OCI-LY1 (cell line): ENCODE measurements around the gene AURKAIP1.

Source experiments
- H2AFZ ChIP-seq: fragments of 200-600 bp; sonication (generic), shearing (Covaris generic); 2 replicates; pipeline ENCODE4 v1.6.0; 2014; ENCODE audit warnings: antibody characterized with exemption, mild to moderate bottlenecking, low read length
- H3F3A ChIP-seq: fragments of 200-600 bp; sonication (generic), shearing (Covaris generic); 2 replicates; pipeline ENCODE4 v1.6.0; 2014; ENCODE audit warnings: mild to moderate bottlenecking, antibody characterized with exemption, low read length, moderate library complexity; ENCODE audit not compliant: insufficient read depth
- H3K27ac ChIP-seq: fragments of 200-600 bp; sonication (generic); 2 replicates; pipeline ENCODE4 v1.5.1; 2014; ENCODE audit warnings: low read length, mixed run types, mild to moderate bottlenecking, low read depth; ENCODE audit not compliant: poor library complexity, severe bottlenecking
- H3K27me3 ChIP-seq: fragments of 200-600 bp; sonication (generic); 2 replicates; pipeline ENCODE4 v1.6.0; 2014; ENCODE audit warnings: antibody characterized with exemption, mild to moderate bottlenecking, low read length, moderate library complexity; ENCODE audit not compliant: insufficient read depth
- H3K36me3 ChIP-seq: fragments of 200-600 bp; sonication (generic); 2 replicates; pipeline ENCODE4 v1.6.1; 2014; ENCODE audit warnings: mild to moderate bottlenecking, antibody characterized with exemption, low read length, moderate library complexity, mixed read lengths; ENCODE audit not compliant: insufficient read depth
- H3K4me1 ChIP-seq: fragments of 200-600 bp; sonication (generic); 2 replicates; pipeline ENCODE4 v1.5.1; 2014; ENCODE audit warnings: mild to moderate bottlenecking, low read length, moderate library complexity; ENCODE audit not compliant: insufficient read depth, severe bottlenecking
- H3K4me2 ChIP-seq: fragments of 200-600 bp; sonication (generic), shearing (Covaris generic); 2 replicates; pipeline ENCODE4 v1.6.1; 2014; ENCODE audit warnings: low read length
- H3K4me3 ChIP-seq: fragments of 200-600 bp; sonication (generic); 2 replicates; pipeline ENCODE4 v1.5.1; 2014; ENCODE audit warnings: low read length, low read depth, mild to moderate bottlenecking, mixed read lengths; ENCODE audit not compliant: poor library complexity, severe bottlenecking
- H3K79me2 ChIP-seq: fragments of 200-600 bp; shearing (Covaris generic); 2 replicates; pipeline ENCODE4 v1.6.1; 2016; ENCODE audit warnings: mixed run types, low read length, mixed read lengths; ENCODE audit not compliant: insufficient read depth
- H3K9ac ChIP-seq: fragments of 200-600 bp; sonication (generic), shearing (Covaris generic); 2 replicates; pipeline ENCODE4 v1.6.1; 2014; ENCODE audit warnings: mild to moderate bottlenecking, low read length, mixed read lengths
- H3K9me2 ChIP-seq: fragments of 200-600 bp; sonication (generic), shearing (Covaris generic); 2 replicates; pipeline ENCODE4 v1.6.1; 2014; ENCODE audit warnings: low read depth, mild to moderate bottlenecking, low read length, mixed read lengths
- H3K9me3 ChIP-seq: fragments of 200-600 bp; shearing (Covaris generic); 2 replicates; pipeline ENCODE4 v1.6.1; 2014; ENCODE audit warnings: low read length, mixed read lengths
- H4K20me1 ChIP-seq: fragments of 200-600 bp; sonication (generic), shearing (Covaris generic); 2 replicates; pipeline ENCODE4 v1.6.0; 2016; ENCODE audit warnings: mild to moderate bottlenecking, low read length; ENCODE audit not compliant: insufficient read depth
- CTCF ChIP-seq: fragments of 200-600 bp; sonication (generic), shearing (Covaris generic); IDR thresholded peaks from 2 replicates; pipeline ENCODE4 v1.5.1; 2017; ENCODE audit warnings: mild to moderate bottlenecking, antibody characterized with exemption, low read length, moderate library complexity, mixed read lengths
- EZH2 ChIP-seq: fragments of 200-600 bp; sonication (generic), shearing (Covaris generic); IDR thresholded peaks from 2 replicates; pipeline ENCODE4 v1.8.0; 2017; ENCODE audit warnings: borderline replicate concordance, mixed run types, mild to moderate bottlenecking, antibody characterized with exemption, low read length, moderate library complexity, mixed read lengths

AURKAIP1 gene

GRCh38 chr1:1397839-1398523 is 23.0 kb upstream of the AURKAIP1 start:
- no peak for TF ChIP-seq EZH2
- no peak for TF ChIP-seq CTCF
- Histone ChIP-seq H3K27ac (no peak overlapping the region), H3K9me3 (no peaks in the 10 kb centered on the region), H3K79me2 (peaks cover 24% of the 10 kb centered on the region), H4K20me1 (no peaks in the 10 kb centered on the region), H3K36me3 (peaks cover 82% of the 10 kb centered on the region), H3K9ac (peak overlapping the region; percentile 93), H3K4me1 (peaks cover 33% of the 10 kb centered on the region), H3F3A (no peaks in the 10 kb centered on the region), H2AFZ (no peak overlapping the region), H3K9me2 (no peaks in the 10 kb centered on the region), H3K27me3 (no peaks in the 10 kb centered on the region), H3K4me2 (peak overlapping the region; percentile 94), H3K4me3 (peak overlapping the region; percentile 98)

- Histone ChIP-seq H3K4me1 (peaks cover 16% of the 10 kb centered on the region), H3K9me2 (no peaks in the 10 kb centered on the region), H3K79me2 (peaks cover 22% of the 10 kb centered on the region), H3F3A (no peaks in the 10 kb centered on the region), H3K4me2 (no peak overlapping the region), H3K27me3 (no peaks in the 10 kb centered on the region), H3K9me3 (no peaks in the 10 kb centered on the region), H3K9ac (no peak overlapping the region), H2AFZ (no peak overlapping the region), H3K36me3 (peaks cover 82% of the 10 kb centered on the region), H3K27ac (no peak overlapping the region), H4K20me1 (no peaks in the 10 kb centered on the region), H3K4me3 (no peak overlapping the region)
- TF ChIP-seq CTCF, result no peak
- TF ChIP-seq EZH2, result no peak
These were observed 20.2 kb upstream of the AURKAIP1 start for GRCh38 chr1:1395166-1395565.

GRCh38 chr1:1394116-1394515 is 19.1 kb upstream of the AURKAIP1 start:
- peaks cover 17% of the 10 kb centered on the region for H3K79me2 ChIP-seq

More at GRCh38 chr1:1394116-1394515, 19.1 kb upstream of the AURKAIP1 start:
- Histone ChIP-seq H3K27me3 (no peaks in the 10 kb centered on the region), H3K4me3 (no peak overlapping the region), H3K4me1 (peaks cover 14% of the 10 kb centered on the region), H3F3A (no peaks in the 10 kb centered on the region), H3K27ac (no peak overlapping the region), H2AFZ (no peak overlapping the region), H3K9ac (no peak overlapping the region), H3K36me3 (peaks cover 88% of the 10 kb centered on the region), H3K4me2 (no peak overlapping the region), H4K20me1 (no peaks in the 10 kb centered on the region), H3K9me2 (no peaks in the 10 kb centered on the region), H3K9me3 (no peaks in the 10 kb centered on the region)
- TF ChIP-seq EZH2, result no peak
- TF ChIP-seq CTCF, result no peak
